Measurements from ENCODE around the gene LEPROT. TPM values are rescaled to one million over a fixed set of nuclear protein-coding genes. Genes with fewer than 3 reads are reported as not detected.
A peak's percentile ranks its signal among the peaks of the same experiment; 100 is the strongest.

Gene LEPROT
- total and polyA plus RNA-seq, 8 donors: 9.3 to 101 (median 28.7) TPM

DNA sequence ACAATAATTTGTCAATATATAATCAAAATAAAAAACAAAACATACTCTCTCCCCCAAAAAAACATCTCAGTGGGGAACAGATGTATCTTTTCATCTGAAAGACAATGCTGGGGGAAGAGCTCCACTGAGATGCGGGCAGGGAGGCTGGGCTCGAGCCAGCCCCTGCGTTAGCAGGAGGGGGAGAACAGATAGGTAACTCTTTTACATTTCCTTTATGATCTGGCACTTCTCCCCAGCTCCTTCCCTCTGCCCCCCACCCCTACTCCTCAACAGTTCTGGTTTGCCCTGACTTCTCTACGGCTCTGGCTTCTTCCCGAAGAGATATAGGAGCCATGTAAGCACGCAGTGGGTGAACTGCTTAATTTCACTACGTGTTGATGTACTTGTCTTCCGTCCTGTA, 12.4 kb downstream of the LEPROT start:
- Histone ChIP-seq H3K4me1 (peaks cover 0 to 46% (median 17%) of the 10 kb centered on the region in 4 donors), H3K27ac (no peak overlapping the region), H3K4me3 (no peak overlapping the region), H3K36me3 (peaks cover 0 to 54% (median 43%) of the 10 kb centered on the region in 4 donors), H3K9me3 (no peaks in the 10 kb centered on the region), H3K27me3 (no peaks in the 10 kb centered on the region)
- intact Hi-C loops (cut with DNase I; ENCODE audit: low total_unique reads): no loop called here
- TF ChIP-seq EP300 (IDR thresholded peaks at IDR 0.05) (no peak), POLR2A (IDR thresholded peaks at IDR 0.05) (no peak), POLR2AphosphoS5 (IDR thresholded peaks at IDR 0.05) (no peak)
- TF ChIP-seq, protein P1, sequence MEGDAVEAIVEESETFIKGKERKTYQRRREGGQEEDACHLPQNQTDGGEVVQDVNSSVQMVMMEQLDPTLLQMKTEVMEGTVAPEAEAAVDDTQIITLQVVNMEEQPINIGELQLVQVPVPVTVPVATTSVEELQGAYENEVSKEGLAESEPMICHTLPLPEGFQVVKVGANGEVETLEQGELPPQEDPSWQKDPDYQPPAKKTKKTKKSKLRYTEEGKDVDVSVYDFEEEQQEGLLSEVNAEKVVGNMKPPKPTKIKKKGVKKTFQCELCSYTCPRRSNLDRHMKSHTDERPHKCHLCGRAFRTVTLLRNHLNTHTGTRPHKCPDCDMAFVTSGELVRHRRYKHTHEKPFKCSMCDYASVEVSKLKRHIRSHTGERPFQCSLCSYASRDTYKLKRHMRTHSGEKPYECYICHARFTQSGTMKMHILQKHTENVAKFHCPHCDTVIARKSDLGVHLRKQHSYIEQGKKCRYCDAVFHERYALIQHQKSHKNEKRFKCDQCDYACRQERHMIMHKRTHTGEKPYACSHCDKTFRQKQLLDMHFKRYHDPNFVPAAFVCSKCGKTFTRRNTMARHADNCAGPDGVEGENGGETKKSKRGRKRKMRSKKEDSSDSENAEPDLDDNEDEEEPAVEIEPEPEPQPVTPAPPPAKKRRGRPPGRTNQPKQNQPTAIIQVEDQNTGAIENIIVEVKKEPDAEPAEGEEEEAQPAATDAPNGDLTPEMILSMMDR (IDR thresholded peaks at IDR 0.05): no peak
- no peak for DNase-seq
- 75 to 84% (median 76%) methylated on average over 8 of the region's 8 CpGs for WGBS, 5 donors

DNA sequence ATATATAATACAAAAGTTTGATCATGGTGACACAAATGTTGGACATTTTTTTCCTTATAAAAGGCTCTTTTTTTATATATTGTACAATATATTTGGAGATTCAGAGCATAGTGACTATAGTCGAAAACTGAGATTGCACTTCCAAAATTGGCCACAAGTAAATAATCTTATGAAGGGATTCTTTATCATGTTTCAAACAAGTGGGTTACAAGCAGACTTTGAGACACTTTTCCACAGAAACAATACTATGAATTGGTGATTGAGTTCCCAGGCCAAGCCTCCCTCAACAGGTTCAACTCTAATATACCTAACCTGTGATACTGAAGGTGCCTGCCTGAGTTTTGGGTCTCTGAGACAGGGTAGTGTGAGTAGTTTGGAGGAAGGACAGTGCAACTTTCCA, 13.8 kb downstream of the LEPROT start:
- Histone ChIP-seq H3K4me1 (peaks cover 0 to 40% (median 17%) of the 10 kb centered on the region in 4 donors), H3K27ac (no peak overlapping the region), H3K27me3 (no peaks in the 10 kb centered on the region), H3K4me3 (no peak overlapping the region), H3K9me3 (no peaks in the 10 kb centered on the region), H3K36me3 (peaks cover 0 to 46% (median 34%) of the 10 kb centered on the region in 4 donors)
- TF ChIP-seq, protein P1 (IDR thresholded peaks at IDR 0.05): peak in 2 of 7 experiments; percentile 5 to 30
- no peak for TF ChIP-seq POLR2A (IDR thresholded peaks at IDR 0.05)
- no peak for TF ChIP-seq EP300 (IDR thresholded peaks at IDR 0.05)
- no peak for TF ChIP-seq POLR2AphosphoS5 (IDR thresholded peaks at IDR 0.05)
- 77 to 95% (median 85%) methylated on average over 1 of the region's 1 CpG for WGBS, 5 donors
- no peak for DNase-seq
- intact Hi-C loops (cut with DNase I; ENCODE audit: low total_unique reads): no loop called here

- DNase-seq: no peak
- Histone ChIP-seq H3K27ac (no peak overlapping the region), H3K36me3 (peaks cover 0 to 41% (median 30%) of the 10 kb centered on the region in 4 donors), H3K27me3 (no peaks in the 10 kb centered on the region), H3K4me1 (peaks cover 0 to 35% (median 17%) of the 10 kb centered on the region in 4 donors), H3K9me3 (no peaks in the 10 kb centered on the region), H3K4me3 (no peak overlapping the region)
- intact Hi-C loops (cut with DNase I; ENCODE audit: low total_unique reads): no loop called here
- WGBS, 5 donors: 60 to 87% (median 70%) methylated on average over 3 of the region's 3 CpGs
- TF ChIP-seq, protein P1 (IDR thresholded peaks at IDR 0.05): no peak
- TF ChIP-seq POLR2A (IDR thresholded peaks at IDR 0.05) (no peak), EP300 (IDR thresholded peaks at IDR 0.05) (no peak), POLR2AphosphoS5 (IDR thresholded peaks at IDR 0.05) (no peak)
Measured at GRCh38 chr1:65434760-65435159, 14.3 kb downstream of the LEPROT start.

DNA sequence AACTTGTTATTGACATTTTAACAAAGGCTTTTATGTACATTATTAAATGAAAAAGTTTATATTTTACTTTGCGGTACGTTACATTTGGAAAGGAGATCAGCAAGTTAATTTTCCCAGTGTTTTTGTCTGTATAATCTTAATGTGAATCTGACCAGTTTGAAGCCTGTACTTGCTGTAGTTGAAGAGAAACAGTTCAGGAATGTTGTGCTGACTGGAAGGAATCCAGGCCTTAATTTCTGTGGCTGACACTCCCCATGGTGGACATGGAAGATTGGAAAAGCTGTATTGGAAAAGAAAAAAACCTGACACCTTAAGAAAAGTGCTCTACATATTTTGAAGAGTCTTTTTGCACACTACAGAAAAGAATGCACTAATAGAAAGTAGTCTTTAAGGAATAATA, 15.5 kb downstream of the LEPROT start:
- H3K36me3 ChIP-seq: peaks cover 0 to 29% (median 19%) of the 10 kb centered on the region in 4 donors
- peaks cover under 1 to 33% (median 15%) of the 10 kb centered on the region in 4 donors for H3K4me1 ChIP-seq
- no peaks in the 10 kb centered on the region for H3K9me3 ChIP-seq
- peak in 1 of 2 donors; percentile 37 for DNase-seq
- no peak overlapping the region for H3K4me3 ChIP-seq
- H3K27ac ChIP-seq: no peak overlapping the region
- WGBS, 5 donors: 26 to 51% (median 40%) methylated on average over 2 of the region's 2 CpGs
- no peak for TF ChIP-seq EP300 (IDR thresholded peaks at IDR 0.05)
- no peak for TF ChIP-seq POLR2AphosphoS5 (IDR thresholded peaks at IDR 0.05)
- TF ChIP-seq POLR2A (IDR thresholded peaks at IDR 0.05): no peak
- TF ChIP-seq, protein P1 (IDR thresholded peaks at IDR 0.05): no peak
- intact Hi-C loops (cut with DNase I; ENCODE audit: low total_unique reads): no loop called here
- H3K27me3 ChIP-seq: no peaks in the 10 kb centered on the region

Measured in stomach (tissue), 9 donors.